Activated B cell treated with CpG ODN at 0.5 μM for 24 hours (primary cell): ENCODE results near the gene PLEKHM3. TPM values are rescaled to one million over a fixed set of nuclear protein-coding genes. Genes with fewer than 3 reads are reported as not detected.

Experiments used
- ATAC-seq: fragments of 200-7000 bp; cut with Tn5 transposase; one replicate; pipeline ENCODE4 v1.10.0; 2021; ENCODE audit warnings: low read depth, mild to moderate bottlenecking, moderate library complexity
- CTCF ChIA-PET: fragments of 350-600 bp; sonication (Branson Sonifier 250); formaldehyde crosslinking; loops from one replicate; lab custom pipeline; 2021; ENCODE audit warnings: antibody characterized with exemption; lab: Charles Lee
- POLR2A ChIA-PET: fragments of 350-600 bp; sonication (Branson Sonifier 250); formaldehyde crosslinking; loops from one replicate; lab custom pipeline; 2021; ENCODE audit warnings: antibody characterized with exemption; lab: Charles Lee
- DNase-seq: peaks from one replicate; pipeline ENCODE4 v3.0.0; 2022
- H3K27ac Mint-ChIP-seq: one replicate; pipeline ENCODE4 v1.8.0; 2020; ENCODE audit warnings: mixed read lengths
- H3K27me3 Mint-ChIP-seq: one replicate; pipeline ENCODE4 v1.8.0; 2021; ENCODE audit warnings: mixed read lengths
- H3K36me3 Mint-ChIP-seq: one replicate; pipeline ENCODE4 v1.8.0; 2021; ENCODE audit warnings: low read depth, mixed read lengths
- H3K4me1 Mint-ChIP-seq: one replicate; pipeline ENCODE4 v1.8.0; 2021; ENCODE audit warnings: mixed read lengths
- H3K4me3 Mint-ChIP-seq: one replicate; pipeline ENCODE4 v1.8.0; 2020; ENCODE audit warnings: mild to moderate bottlenecking, mixed read lengths
- H3K9me3 Mint-ChIP-seq: one replicate; pipeline ENCODE4 v1.8.0; 2020; ENCODE audit warnings: mixed read lengths
- intact Hi-C: fragments of 100-400 bp; cut with micrococcal nuclease; formaldehyde crosslinking; loops from one replicate; pipeline ENCODE4 v1.15.1; 2024
- total RNA-seq: library from RNA; stranded (reverse); gene quantifications from 2 replicates; pipeline ENCODE4 v1.2.3, GENCODE V29; 2022
- TF ChIP-seq, protein P1 (sequence below): fragments of 200-600 bp; IDR thresholded peaks from one replicate; pipeline ENCODE4 v1.8.0; 2022; ENCODE audit warnings: antibody characterized with exemption, mild to moderate bottlenecking

Gene PLEKHM3
- total RNA-seq, 1 donor from 2014 or later: 12.0 TPM

DNA sequence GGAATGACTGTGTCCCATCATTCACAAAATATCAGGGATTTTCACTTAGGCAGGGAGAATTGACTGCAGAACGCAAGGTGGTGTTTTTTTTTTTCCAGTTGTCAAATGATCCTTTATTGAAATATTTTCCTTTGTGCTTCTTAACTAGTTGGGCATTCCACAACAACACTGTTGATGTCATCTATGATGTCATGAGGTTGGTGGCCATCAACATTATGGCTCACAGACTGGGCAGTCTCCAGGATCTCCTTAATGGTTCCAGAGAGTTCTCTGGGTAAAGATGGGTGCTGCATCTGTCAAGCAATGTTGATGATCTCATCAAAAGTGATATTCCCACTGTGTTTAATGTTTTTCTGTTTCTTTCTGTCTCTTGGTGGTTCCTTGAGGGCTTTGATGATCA is 31.8 kb upstream of the PLEKHM3 start:
- ChIA-PET CTCF (no interaction called here), POLR2A (no interaction called here)
- Mint-ChIP-seq H3K4me3 (no peak overlapping the region), H3K27ac (no peak overlapping the region), H3K36me3 (no peaks in the 10 kb centered on the region), H3K4me1 (no peaks in the 10 kb centered on the region), H3K27me3 (peaks cover 8% of the 10 kb centered on the region), H3K9me3 (no peaks in the 10 kb centered on the region)
- TF ChIP-seq, protein P1, sequence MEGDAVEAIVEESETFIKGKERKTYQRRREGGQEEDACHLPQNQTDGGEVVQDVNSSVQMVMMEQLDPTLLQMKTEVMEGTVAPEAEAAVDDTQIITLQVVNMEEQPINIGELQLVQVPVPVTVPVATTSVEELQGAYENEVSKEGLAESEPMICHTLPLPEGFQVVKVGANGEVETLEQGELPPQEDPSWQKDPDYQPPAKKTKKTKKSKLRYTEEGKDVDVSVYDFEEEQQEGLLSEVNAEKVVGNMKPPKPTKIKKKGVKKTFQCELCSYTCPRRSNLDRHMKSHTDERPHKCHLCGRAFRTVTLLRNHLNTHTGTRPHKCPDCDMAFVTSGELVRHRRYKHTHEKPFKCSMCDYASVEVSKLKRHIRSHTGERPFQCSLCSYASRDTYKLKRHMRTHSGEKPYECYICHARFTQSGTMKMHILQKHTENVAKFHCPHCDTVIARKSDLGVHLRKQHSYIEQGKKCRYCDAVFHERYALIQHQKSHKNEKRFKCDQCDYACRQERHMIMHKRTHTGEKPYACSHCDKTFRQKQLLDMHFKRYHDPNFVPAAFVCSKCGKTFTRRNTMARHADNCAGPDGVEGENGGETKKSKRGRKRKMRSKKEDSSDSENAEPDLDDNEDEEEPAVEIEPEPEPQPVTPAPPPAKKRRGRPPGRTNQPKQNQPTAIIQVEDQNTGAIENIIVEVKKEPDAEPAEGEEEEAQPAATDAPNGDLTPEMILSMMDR: no peak
- ATAC-seq (no peak), DNase-seq (no peak)
- intact Hi-C loops: no loop called here

DNA sequence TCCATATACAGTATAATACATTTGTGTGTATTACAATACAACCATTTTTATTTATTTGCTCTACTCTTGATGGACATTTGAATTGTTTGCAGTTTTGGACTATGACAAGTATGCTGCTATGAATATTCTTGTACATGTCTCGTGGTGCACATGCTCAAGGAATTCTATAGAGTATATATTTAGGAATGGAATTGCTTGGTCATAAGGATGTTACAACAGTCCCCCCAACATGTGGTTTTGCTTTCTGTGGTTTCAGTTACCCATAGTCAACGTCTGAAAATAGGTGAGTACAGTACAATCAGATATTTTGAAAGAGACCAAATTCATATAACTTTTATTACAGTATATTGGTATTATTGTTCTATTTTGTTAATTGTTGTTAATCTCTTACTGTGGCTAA is 24.1 kb upstream of the PLEKHM3 start:
- H3K27ac Mint-ChIP-seq: no peak overlapping the region
- ChIA-PET CTCF (no interaction called here), POLR2A (no interaction called here)
- H3K9me3 Mint-ChIP-seq: no peaks in the 10 kb centered on the region
- intact Hi-C loops: loop anchor here (10.0 kb wide), 1 partner anchor 575 kb away; no protein-coding TSS in a partner anchor
- no peaks in the 10 kb centered on the region for H3K4me1 Mint-ChIP-seq
- peaks cover 13% of the 10 kb centered on the region for H3K27me3 Mint-ChIP-seq
- ATAC-seq: no peak
- TF ChIP-seq, protein P1: no peak
- DNase-seq: no peak
- H3K4me3 Mint-ChIP-seq: no peak overlapping the region
- no peaks in the 10 kb centered on the region for H3K36me3 Mint-ChIP-seq

DNA sequence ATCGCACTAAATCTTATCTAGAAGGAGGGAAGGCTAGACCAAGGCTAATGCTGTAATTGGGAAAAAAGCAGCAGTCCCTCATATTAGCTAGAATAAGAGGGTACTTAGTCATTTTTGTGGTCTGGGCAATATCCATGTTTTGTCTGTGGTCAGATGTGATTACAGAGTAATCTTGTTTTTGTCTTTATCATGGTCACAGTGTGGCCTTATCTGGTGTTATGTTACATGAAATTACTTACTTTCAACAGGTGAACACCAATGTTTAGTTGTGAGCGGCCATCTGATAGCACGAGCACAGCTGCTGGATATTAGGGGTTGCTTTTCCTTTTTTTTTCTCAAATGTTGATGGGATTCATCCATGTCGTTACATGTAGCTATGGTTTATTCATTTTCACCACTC is 23.7 kb upstream of the PLEKHM3 start:
- Mint-ChIP-seq H3K9me3 (no peaks in the 10 kb centered on the region), H3K27me3 (peaks cover 13% of the 10 kb centered on the region), H3K27ac (no peak overlapping the region), H3K4me1 (no peaks in the 10 kb centered on the region), H3K4me3 (no peak overlapping the region), H3K36me3 (no peaks in the 10 kb centered on the region)
- ChIA-PET CTCF (no interaction called here), POLR2A (no interaction called here)
- intact Hi-C loops: loop anchor here (10.0 kb wide), 1 partner anchor 574 kb away; no protein-coding TSS in a partner anchor
- no peak for DNase-seq
- no peak for ATAC-seq
- TF ChIP-seq, protein P1: no peak

DNA sequence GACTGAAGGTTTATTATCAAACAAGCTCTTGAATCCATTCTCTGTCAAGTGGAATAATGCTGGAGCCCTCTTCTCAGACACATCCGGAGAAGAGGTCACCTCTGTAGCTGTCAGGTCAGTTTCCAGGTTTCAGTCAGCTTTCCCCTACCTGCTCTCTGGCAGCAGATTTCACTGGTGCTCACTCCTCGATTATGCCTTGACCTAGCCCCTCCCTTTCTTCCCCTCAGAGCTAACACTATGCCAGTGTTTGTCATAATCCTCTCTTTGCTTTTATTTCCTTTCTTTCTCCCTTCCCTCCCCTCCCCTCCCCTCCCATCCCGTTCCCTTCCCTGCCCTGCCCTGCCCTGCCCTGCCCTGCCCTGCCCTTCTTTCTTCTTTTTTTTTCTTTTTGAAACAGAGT is 22.5 kb upstream of the PLEKHM3 start:
- Mint-ChIP-seq H3K4me1 (no peaks in the 10 kb centered on the region), H3K36me3 (no peaks in the 10 kb centered on the region), H3K9me3 (no peaks in the 10 kb centered on the region), H3K27ac (no peak overlapping the region), H3K27me3 (peaks cover 12% of the 10 kb centered on the region), H3K4me3 (no peak overlapping the region)
- POLR2A ChIA-PET: no interaction called here
- TF ChIP-seq, protein P1: no peak
- DNase-seq (no peak), ATAC-seq (no peak)
- CTCF ChIA-PET: interaction anchor here (0.6 kb wide), 1 partner anchor 149 kb away, joined by 4 read pairs; no protein-coding TSS in a partner anchor
- intact Hi-C loops: loop anchor here (10.0 kb wide), 1 partner anchor 573 kb away; no protein-coding TSS in a partner anchor

DNA sequence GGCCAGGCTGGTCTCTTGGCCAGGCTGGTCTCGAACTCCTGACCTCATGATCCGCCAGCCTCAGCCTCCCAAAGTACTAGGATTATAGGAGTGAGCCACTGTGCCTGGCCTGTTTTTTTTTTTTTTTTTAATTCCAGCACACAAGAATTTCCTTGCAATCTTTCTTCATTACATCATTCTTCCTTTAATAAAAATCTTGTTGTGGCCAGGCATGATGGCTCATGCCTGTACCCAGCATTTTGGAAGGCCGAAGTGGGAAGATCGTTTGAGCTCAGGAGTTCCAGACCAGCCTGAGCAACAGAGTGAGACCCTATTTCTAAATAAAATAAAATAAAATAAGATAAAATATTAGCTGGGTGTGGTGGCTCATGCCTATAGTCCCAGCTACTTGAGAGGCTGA is 21.4 kb upstream of the PLEKHM3 start:
- no peaks in the 10 kb centered on the region for H3K4me1 Mint-ChIP-seq
- no peaks in the 10 kb centered on the region for H3K9me3 Mint-ChIP-seq
- no peak overlapping the region for H3K27ac Mint-ChIP-seq
- H3K36me3 Mint-ChIP-seq: no peaks in the 10 kb centered on the region
- TF ChIP-seq, protein P1: no peak
- intact Hi-C loops: loop anchor here (10.0 kb wide), 1 partner anchor 572 kb away; no protein-coding TSS in a partner anchor
- H3K27me3 Mint-ChIP-seq: peaks cover 9% of the 10 kb centered on the region
- ChIA-PET CTCF (no interaction called here), POLR2A (no interaction called here)
- no peak for DNase-seq
- no peak for ATAC-seq
- no peak overlapping the region for H3K4me3 Mint-ChIP-seq
